Stomach (tissue), 9 donors: ENCODE data around the gene NUDT8. TPM values are rescaled to one million over a fixed set of nuclear protein-coding genes. Genes with fewer than 3 reads are reported as not detected.

ENCODE experiments used
- DNase-seq, 2 donors: peaks; one replicate each; pipeline versions ENCODE4 v3.0.0 to v3.0.0-alpha.2; 2013 to 2019
- H3K27ac ChIP-seq, 5 donors: fragments of 200-600 bp in 4 of 5; sonication (generic) in 4 of 5; one replicate each; pipeline ENCODE4 v1.5.1; 2013 to 2019; ENCODE audit warnings: mild to moderate bottlenecking in 1 of 5, moderate library complexity in 1 of 5
- H3K27me3 ChIP-seq, 3 donors: fragments of 200-600 bp; sonication (generic); one replicate each; pipeline ENCODE4 v1.5.1; 2017 to 2019; ENCODE audit warnings: mixed run types in 1 of 3
- H3K36me3 ChIP-seq, 4 donors: fragments of 200-600 bp; sonication (generic); 1 replicate in 3 of 4; 2 replicates in 1 of 4; pipeline ENCODE4 v1.5.1; 2016 to 2019
- H3K4me1 ChIP-seq, 4 donors: fragments of 200-600 bp; sonication (generic); one replicate each; pipeline ENCODE4 v1.5.1; 2016 to 2019
- H3K4me3 ChIP-seq, 4 donors: fragments of 200-600 bp; sonication (generic) in 3 of 4; one replicate each; pipeline ENCODE4 v1.5.1; 2016 to 2019; ENCODE audit warnings: mild to moderate bottlenecking in 1 of 4
- H3K9me3 ChIP-seq, 4 donors: fragments of 200-600 bp; sonication (generic); one replicate each; pipeline ENCODE4 v1.5.1; 2016 to 2019
- EP300 ChIP-seq: sonication (generic); formaldehyde crosslinking; IDR thresholded peaks from one replicate; pipeline ENCODE4 v1.6.1; 2017; ENCODE audit warnings: antibody characterized with exemption
- POLR2A ChIP-seq, 4 donors: fragments of 450-650 bp; IDR thresholded peaks; one replicate each; pipeline ENCODE4 v1.6.1; 2016; ENCODE audit warnings: antibody characterized with exemption in 4 of 4, control low read depth in 2 of 4, mild to moderate bottlenecking in 1 of 4, moderate library complexity in 1 of 4
- POLR2AphosphoS5 ChIP-seq, 3 donors: sonication (generic); formaldehyde crosslinking; IDR thresholded peaks; one replicate each; pipeline ENCODE4 v1.6.1; 2016; ENCODE audit warnings: antibody characterized with exemption in 3 of 3
- WGBS, 5 donors: extraction: QIAGEN DNeasy Blood & Tissue Kit in 3 of 5; methylation state at CpG; one replicate each; pipeline versions ENCODE4 v1.1.5 to v1.1.7; 2013 to 2018; 5-methylcytosine and 5-hydroxymethylcytosine counted together
- intact Hi-C: fragments of 100-400 bp; cut with DNase I; formaldehyde crosslinking; loops from one replicate; pipeline ENCODE4 v1.15.1; 2023; ENCODE audit warnings: low total_unique reads
- polyA plus RNA-seq, 3 donors: library from polyadenylated mRNA; stranded (reverse); fragments of 200-250 nt; gene quantifications; one replicate each; pipeline ENCODE4 v1.2.3, GENCODE V29; 2013
- total RNA-seq, 5 donors: library from RNA; depleted of rRNA; stranded (reverse); fragments of >200 nt; gene quantifications; one replicate each; pipeline versions ENCODE4 v1.1.0 to v1.2.3, GENCODE V29; 2014 to 2016
- TF ChIP-seq, protein P1 (sequence below), 7 experiments: fragments of 450-650 bp in 4 of 7; fragments of 200-600 bp in 3 of 7; sonication (generic) in 3 of 7; IDR thresholded peaks; one replicate each; pipeline ENCODE4 v1.5.1; 2016 to 2019; ENCODE audit warnings: antibody characterized with exemption in 7 of 7, control low read depth in 2 of 7, mild to moderate bottlenecking in 1 of 7
- donor health status: healthy with polysubstance abuse.
- donor health status: Bipolar disorder and iron deficiency.
- donor health status: healthy.

Gene NUDT8
- total and polyA plus RNA-seq, 8 donors = 4.6 to 333 (median 17.3) TPM; not detected in 2

DNA sequence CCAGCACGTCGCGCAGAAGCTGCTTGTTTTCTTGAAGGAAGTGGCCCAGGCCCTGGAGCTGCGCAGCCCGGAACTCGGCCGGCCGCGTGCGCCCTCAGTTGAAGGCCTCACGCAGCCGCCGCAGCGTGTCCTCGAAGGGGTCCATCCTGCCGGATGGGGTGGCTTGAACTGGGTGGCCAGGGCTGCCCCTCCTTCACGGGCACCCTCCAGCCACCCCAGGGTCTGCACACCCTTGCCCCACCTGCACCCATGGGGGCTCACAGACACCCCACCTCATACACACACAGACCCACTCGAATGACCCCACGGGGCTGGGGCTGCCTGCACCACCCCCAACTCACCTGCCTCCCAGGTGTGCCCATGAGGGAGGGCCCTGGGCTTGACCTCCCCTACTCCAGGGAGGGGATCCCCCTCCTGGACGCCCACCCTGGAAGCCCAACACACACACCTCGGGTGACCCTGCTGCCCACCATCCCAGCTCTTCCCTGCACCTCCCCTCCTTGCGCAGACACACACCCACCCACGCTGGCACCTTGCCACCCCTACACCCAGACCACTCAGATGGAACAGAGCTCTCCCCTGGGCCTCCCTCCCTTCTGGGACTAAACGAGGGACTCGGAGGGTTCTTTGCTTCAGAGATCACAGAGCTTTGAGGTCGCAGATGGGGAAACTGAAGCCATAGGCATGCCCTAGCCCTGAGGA is 37.9 kb upstream of the NUDT8 start:
- no peaks in the 10 kb centered on the region for H3K36me3 ChIP-seq
- 71 to 87% (median 83%) methylated on average over 11 to 26 of the region's 26 CpGs for WGBS, 5 donors
- no peak for DNase-seq
- no peak overlapping the region for H3K4me3 ChIP-seq
- H3K9me3 ChIP-seq = no peaks in the 10 kb centered on the region
- TF ChIP-seq, protein P1, sequence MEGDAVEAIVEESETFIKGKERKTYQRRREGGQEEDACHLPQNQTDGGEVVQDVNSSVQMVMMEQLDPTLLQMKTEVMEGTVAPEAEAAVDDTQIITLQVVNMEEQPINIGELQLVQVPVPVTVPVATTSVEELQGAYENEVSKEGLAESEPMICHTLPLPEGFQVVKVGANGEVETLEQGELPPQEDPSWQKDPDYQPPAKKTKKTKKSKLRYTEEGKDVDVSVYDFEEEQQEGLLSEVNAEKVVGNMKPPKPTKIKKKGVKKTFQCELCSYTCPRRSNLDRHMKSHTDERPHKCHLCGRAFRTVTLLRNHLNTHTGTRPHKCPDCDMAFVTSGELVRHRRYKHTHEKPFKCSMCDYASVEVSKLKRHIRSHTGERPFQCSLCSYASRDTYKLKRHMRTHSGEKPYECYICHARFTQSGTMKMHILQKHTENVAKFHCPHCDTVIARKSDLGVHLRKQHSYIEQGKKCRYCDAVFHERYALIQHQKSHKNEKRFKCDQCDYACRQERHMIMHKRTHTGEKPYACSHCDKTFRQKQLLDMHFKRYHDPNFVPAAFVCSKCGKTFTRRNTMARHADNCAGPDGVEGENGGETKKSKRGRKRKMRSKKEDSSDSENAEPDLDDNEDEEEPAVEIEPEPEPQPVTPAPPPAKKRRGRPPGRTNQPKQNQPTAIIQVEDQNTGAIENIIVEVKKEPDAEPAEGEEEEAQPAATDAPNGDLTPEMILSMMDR (IDR thresholded peaks at IDR 0.05) = no peak
- no peak for TF ChIP-seq EP300
- TF ChIP-seq POLR2A (IDR thresholded peaks at IDR 0.05) = no peak
- TF ChIP-seq POLR2AphosphoS5 (IDR thresholded peaks at IDR 0.05) = no peak
- intact Hi-C loops = no loop called here
- no peaks in the 10 kb centered on the region for H3K4me1 ChIP-seq
- H3K27ac ChIP-seq = no peak overlapping the region
- peaks cover 0 to 8% (median 0%) of the 10 kb centered on the region in 3 donors for H3K27me3 ChIP-seq

DNA sequence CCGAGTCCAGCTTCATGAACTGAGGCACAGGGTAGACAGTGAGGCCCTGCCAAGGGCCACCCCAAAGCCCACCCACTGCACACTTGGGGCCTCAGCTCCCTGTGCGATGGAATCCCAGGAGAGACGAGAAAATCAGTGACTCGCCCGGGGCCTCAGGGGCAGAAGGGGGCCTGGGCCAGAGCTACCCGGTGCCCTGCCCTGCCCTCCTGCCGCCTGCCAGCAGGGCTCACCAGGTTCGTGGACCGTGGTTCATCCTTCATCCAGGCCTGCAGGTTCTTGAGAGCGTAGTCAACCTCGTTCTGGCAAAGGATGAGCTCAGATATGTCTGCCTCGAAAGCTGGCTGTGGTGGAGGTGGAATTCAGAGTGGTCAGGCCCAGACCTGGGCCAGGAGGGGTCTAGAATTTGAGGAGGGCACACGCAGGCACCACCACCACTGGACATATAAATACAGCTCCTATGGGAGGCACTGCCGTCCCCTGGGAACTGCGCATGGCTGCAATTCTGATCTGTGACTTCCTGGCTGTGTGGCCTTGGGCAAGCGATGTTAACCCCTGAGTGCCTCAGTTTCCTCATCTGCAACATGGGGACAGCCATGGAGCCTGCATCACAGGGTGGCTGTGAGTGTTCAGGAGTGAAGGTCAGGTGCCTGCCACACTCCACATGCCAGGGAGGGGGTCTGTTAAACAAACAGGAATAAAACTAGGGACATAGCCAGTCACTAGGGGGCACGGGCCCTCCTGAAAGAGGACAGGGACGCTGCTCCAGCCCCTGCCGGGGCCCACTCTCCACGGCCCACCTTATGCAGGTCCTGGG is 37.1 kb upstream of the NUDT8 start:
- no peak for DNase-seq

DNA sequence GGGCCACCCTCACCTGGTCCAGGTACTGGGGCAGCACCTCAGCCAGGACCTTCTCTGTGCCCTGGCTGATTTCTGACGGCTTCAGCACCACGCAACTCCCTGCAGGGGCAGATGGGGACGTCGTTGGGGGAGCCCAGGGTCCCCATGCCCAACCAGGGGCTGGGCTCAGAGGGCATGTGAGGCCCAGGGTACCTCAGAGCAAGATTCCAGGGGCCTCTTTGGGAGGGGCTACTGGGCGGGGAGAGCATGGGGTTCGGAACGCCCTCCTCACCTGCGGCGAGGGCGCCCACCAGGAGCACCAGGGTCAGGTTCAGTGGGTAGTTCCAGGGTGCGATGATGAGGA is 36.5 kb upstream of the NUDT8 start:
- H3K9me3 ChIP-seq = no peaks in the 10 kb centered on the region
- H3K27me3 ChIP-seq = peaks cover 0 to 8% (median 0%) of the 10 kb centered on the region in 3 donors
- intact Hi-C loops = no loop called here
- H3K36me3 ChIP-seq = no peaks in the 10 kb centered on the region
- DNase-seq = no peak
- WGBS, 5 donors = 85 to 93% (median 90%) methylated on average over 7 to 11 of the region's 11 CpGs
- H3K4me3 ChIP-seq = no peak overlapping the region
- TF ChIP-seq, protein P1 (IDR thresholded peaks at IDR 0.05) = no peak
- no peak for TF ChIP-seq POLR2AphosphoS5 (IDR thresholded peaks at IDR 0.05)
- TF ChIP-seq POLR2A (IDR thresholded peaks at IDR 0.05) = no peak
- TF ChIP-seq EP300 = no peak
- no peaks in the 10 kb centered on the region for H3K4me1 ChIP-seq
- H3K27ac ChIP-seq = no peak overlapping the region

More for the DNA sequence above, 37.1 kb upstream of the NUDT8 start:
- TF ChIP-seq POLR2AphosphoS5 (IDR thresholded peaks at IDR 0.05) (no peak), EP300 (no peak), POLR2A (IDR thresholded peaks at IDR 0.05) (no peak)
- TF ChIP-seq, protein P1 (IDR thresholded peaks at IDR 0.05) = no peak
- Histone ChIP-seq H3K27me3 (peaks cover 0 to 8% (median 0%) of the 10 kb centered on the region in 3 donors), H3K36me3 (no peaks in the 10 kb centered on the region), H3K4me1 (no peaks in the 10 kb centered on the region), H3K27ac (no peak overlapping the region), H3K4me3 (no peak overlapping the region), H3K9me3 (no peaks in the 10 kb centered on the region)
- WGBS, 5 donors = 72 to 84% (median 80%) methylated on average over 13 to 20 of the region's 20 CpGs
- intact Hi-C loops = no loop called here

DNA sequence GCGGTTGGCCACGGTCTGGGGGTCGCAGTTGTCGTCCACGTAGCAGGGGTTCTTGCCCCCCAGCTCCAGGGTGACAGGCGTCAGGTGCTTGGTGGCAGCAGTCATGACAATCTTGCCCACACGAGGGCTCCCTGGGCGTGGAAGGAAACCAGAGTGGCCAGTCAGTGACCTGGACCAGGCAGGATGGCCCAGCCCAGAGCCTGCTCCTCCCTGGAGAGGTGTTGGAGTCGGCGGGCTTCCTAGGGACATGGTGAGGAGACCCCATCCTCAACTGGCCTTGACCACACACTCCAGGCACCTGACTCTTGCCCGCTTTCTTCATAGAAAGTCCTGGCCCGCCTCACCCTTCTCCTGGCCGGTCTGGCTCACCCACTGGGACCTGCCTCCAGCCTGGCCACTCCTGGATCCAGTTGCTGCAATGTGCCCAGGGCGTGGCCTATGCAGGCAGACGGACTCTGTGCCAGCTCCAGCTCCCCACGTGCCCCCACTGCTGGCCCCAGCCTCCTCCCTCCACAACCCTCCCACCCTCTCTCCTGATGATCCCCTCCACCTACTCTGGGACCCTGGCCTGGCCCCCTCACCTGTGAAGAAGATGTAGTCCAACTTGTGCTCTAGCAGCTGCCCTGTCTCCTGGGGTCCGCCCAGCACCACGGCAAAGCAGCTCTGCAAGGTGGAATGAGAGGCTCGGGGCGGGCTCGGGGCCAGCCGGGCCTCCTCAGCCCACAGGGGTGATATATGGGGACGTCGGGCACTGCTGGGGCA is 36.0 kb upstream of the NUDT8 start:
- Histone ChIP-seq H3K4me1 (no peaks in the 10 kb centered on the region), H3K27me3 (peaks cover 0 to 4% (median 0%) of the 10 kb centered on the region in 3 donors), H3K27ac (no peak overlapping the region), H3K36me3 (no peaks in the 10 kb centered on the region), H3K9me3 (no peaks in the 10 kb centered on the region), H3K4me3 (no peak overlapping the region)
- TF ChIP-seq, protein P1 (IDR thresholded peaks at IDR 0.05) = peak in 5 of 7 experiments; percentile 21 to 64 (median 46)
- TF ChIP-seq POLR2AphosphoS5 (IDR thresholded peaks at IDR 0.05) (no peak), EP300 (no peak), POLR2A (IDR thresholded peaks at IDR 0.05) (no peak)
- intact Hi-C loops = no loop called here
- DNase-seq = peak; percentile 58 to 78
- WGBS, 5 donors = 49 to 71% (median 64%) methylated on average over 18 to 24 of the region's 24 CpGs
